H9 (cell line): Measurements from ENCODE around the gene NUP210L. TPM values are rescaled to one million over a fixed set of nuclear protein-coding genes. Genes with fewer than 3 reads are reported as not detected.
A peak's percentile ranks its signal among the peaks of the same experiment; 100 is the strongest.

ENCODE experiments used
- DNase-seq: peaks from one replicate; pipeline ENCODE4 v3.0.0-alpha.2; 2017
- H2AFZ ChIP-seq: one replicate; pipeline ENCODE4 v1.6.1; 2013; ENCODE audit warnings: mild to moderate bottlenecking, low read length, control low read depth, moderate library complexity
- H2AK5ac ChIP-seq: 2 replicates; pipeline ENCODE4 v1.6.1; 2013; ENCODE audit warnings: low read length, control low read depth, mixed read lengths; ENCODE audit not compliant: insufficient read length
- H2BK120ac ChIP-seq: one replicate; pipeline ENCODE4 v1.6.1; 2013; ENCODE audit warnings: low read depth, mild to moderate bottlenecking, low read length, control low read depth, inconsistent platforms; ENCODE audit not compliant: poor library complexity, severe bottlenecking
- H2BK12ac ChIP-seq: 2 replicates; pipeline ENCODE4 v1.6.1; 2013; ENCODE audit warnings: low read length, control low read depth, mixed read lengths, low read depth; ENCODE audit not compliant: insufficient read length
- H2BK15ac ChIP-seq: 2 replicates; pipeline ENCODE4 v1.6.1; 2013; ENCODE audit warnings: low read depth, low read length, control low read depth
- H2BK20ac ChIP-seq: one replicate; pipeline ENCODE4 v1.6.1; 2013; ENCODE audit warnings: low read depth, mild to moderate bottlenecking, low read length, control low read depth, inconsistent platforms; ENCODE audit not compliant: poor library complexity, severe bottlenecking
- H2BK5ac ChIP-seq: 2 replicates; pipeline ENCODE4 v1.6.1; 2013; ENCODE audit warnings: low read length, control low read depth, mixed read lengths; ENCODE audit not compliant: insufficient read length
- H3K14ac ChIP-seq: 2 replicates; pipeline ENCODE4 v1.6.1; 2013; ENCODE audit warnings: low read length, control low read depth; ENCODE audit not compliant: insufficient read depth
- H3K18ac ChIP-seq: 2 replicates; pipeline ENCODE4 v1.6.1; 2013; ENCODE audit warnings: low read depth, mild to moderate bottlenecking, mixed read lengths, low read length, control low read depth; ENCODE audit not compliant: insufficient read length
- H3K23ac ChIP-seq: 2 replicates; pipeline ENCODE4 v1.6.1; 2013; ENCODE audit warnings: low read length, control low read depth, mixed read lengths, low read depth; ENCODE audit not compliant: insufficient read length
- H3K23me2 ChIP-seq: 2 replicates; pipeline ENCODE4 v1.6.1; 2013; ENCODE audit warnings: low read depth, mild to moderate bottlenecking, mixed read lengths, low read length, control low read depth; ENCODE audit not compliant: insufficient read length, poor library complexity, severe bottlenecking
- H3K27ac ChIP-seq: 2 replicates; pipeline ENCODE4 v1.5.1; 2013; ENCODE audit warnings: low read length, control low read depth, mixed read lengths, low read depth; ENCODE audit not compliant: insufficient read length
- H3K27me3 ChIP-seq: 2 replicates; pipeline ENCODE4 v1.6.1; 2013; ENCODE audit warnings: low read length, control low read depth, inconsistent platforms; ENCODE audit not compliant: insufficient read depth
- H3K4ac ChIP-seq: 2 replicates; pipeline ENCODE4 v1.6.1; 2013; ENCODE audit warnings: low read depth, mild to moderate bottlenecking, control low read depth, inconsistent platforms, low read length, moderate library complexity
- H3K4me1 ChIP-seq: 2 replicates; pipeline ENCODE4 v1.6.1; 2013; ENCODE audit warnings: low read length, control low read depth, inconsistent platforms; ENCODE audit not compliant: insufficient read depth
- H3K4me2 ChIP-seq: 2 replicates; pipeline ENCODE4 v1.6.1; 2013; ENCODE audit warnings: low read length, control low read depth, mixed read lengths; ENCODE audit not compliant: insufficient read length, insufficient read depth
- H3K56ac ChIP-seq: 2 replicates; pipeline ENCODE4 v1.6.1; 2013; ENCODE audit warnings: low read depth, mild to moderate bottlenecking, mixed read lengths, low read length, control low read depth; ENCODE audit not compliant: insufficient read length
- H3K79me1 ChIP-seq: 2 replicates; pipeline ENCODE4 v1.6.1; 2013; ENCODE audit warnings: low read depth, mild to moderate bottlenecking, moderate library complexity, low read length, control low read depth, inconsistent platforms; ENCODE audit not compliant: insufficient read depth, poor library complexity, severe bottlenecking
- H3K79me2 ChIP-seq: 2 replicates; pipeline ENCODE4 v1.6.1; 2013; ENCODE audit warnings: low read length, control low read depth, inconsistent platforms; ENCODE audit not compliant: insufficient read depth
- H3K9ac ChIP-seq: 2 replicates; pipeline ENCODE4 v1.6.1; 2013; ENCODE audit warnings: low read length, control low read depth, mixed read lengths; ENCODE audit not compliant: insufficient read length; ENCODE audit errors: extremely low read depth
- H3K9me3 ChIP-seq: one replicate; pipeline ENCODE4 v1.6.1; 2013; ENCODE audit warnings: low read depth, low read length, inconsistent platforms; ENCODE audit not compliant: control insufficient read depth
- H3T11ph ChIP-seq: one replicate; pipeline ENCODE4 v1.6.1; 2013; ENCODE audit warnings: mild to moderate bottlenecking, low read length, control low read depth, inconsistent platforms
- H4K20me1 ChIP-seq: one replicate; pipeline ENCODE4 v1.6.1; 2013; ENCODE audit not compliant: control insufficient read depth, insufficient read length, insufficient read depth
- H4K5ac ChIP-seq: 2 replicates; pipeline ENCODE4 v1.6.1; 2013; ENCODE audit warnings: low read depth, mild to moderate bottlenecking, mixed read lengths, low read length, control low read depth; ENCODE audit not compliant: insufficient read length
- H4K8ac ChIP-seq: replicated peaks from 2 replicates; pipeline ENCODE4 v1.6.1; 2013; ENCODE audit warnings: low read length, control low read depth, mixed read lengths, low read depth; ENCODE audit not compliant: insufficient read length
- H4K91ac ChIP-seq: 2 replicates; pipeline ENCODE4 v1.6.1; 2013; ENCODE audit warnings: low read depth, mild to moderate bottlenecking, moderate library complexity, mixed read lengths, low read length, control low read depth; ENCODE audit not compliant: insufficient read length
- H3K27ac Mint-ChIP-seq, 3 experiments: 2 replicates in 2 of 3; 3 replicates in 1 of 3; pipeline ENCODE4 v1.8.0; 2020 to 2021; ENCODE audit warnings: mixed read lengths in 3 of 3, mild to moderate bottlenecking in 1 of 3, moderate library complexity in 1 of 3
- H3K27me3 Mint-ChIP-seq: 2 replicates; pipeline ENCODE4 v1.8.0; 2021; ENCODE audit warnings: low read depth, mild to moderate bottlenecking, moderate library complexity, mixed read lengths
- H3K36me3 Mint-ChIP-seq, 3 experiments: 2 replicates in 2 of 3; 3 replicates in 1 of 3; pipeline ENCODE4 v1.8.0; 2020 to 2021; ENCODE audit warnings: low read depth in 3 of 3, mixed read lengths in 3 of 3; ENCODE audit not compliant: insufficient read depth in 1 of 3
- H3K4me1 Mint-ChIP-seq, 2 experiments: 2 replicates each; pipeline ENCODE4 v1.8.0; 2020; ENCODE audit warnings: mixed read lengths in 2 of 2
- H3K4me3 Mint-ChIP-seq, 2 experiments: 2 replicates in 1 of 2; 3 replicates in 1 of 2; pipeline ENCODE4 v1.8.0; 2020 to 2021; ENCODE audit warnings: mild to moderate bottlenecking in 2 of 2, mixed read lengths in 2 of 2, moderate library complexity in 1 of 2
- H3K9me3 Mint-ChIP-seq, 2 experiments: 2 replicates in 1 of 2; 3 replicates in 1 of 2; pipeline ENCODE4 v1.8.0; 2020; ENCODE audit warnings: mild to moderate bottlenecking in 2 of 2, mixed read lengths in 2 of 2, moderate library complexity in 1 of 2
- CTCF ChIP-seq: fragments of 200-600 bp; sonication (generic); conservative IDR thresholded peaks from 3 replicates; pipeline ENCODE4 v1.8.0; 2021; ENCODE audit warnings: antibody characterized with exemption, mild to moderate bottlenecking
- WGBS: extraction: QIAGEN DNeasy Blood & Tissue Kit; methylation state at CpG from one replicate; pipeline ENCODE4 v1.1.7; 2013; ENCODE audit warnings: missing lambda C conversion rate, low lambda C conversion rate, mixed read lengths; ENCODE audit not compliant: insufficient read length; ENCODE audit errors: extremely low coverage; 5-methylcytosine and 5-hydroxymethylcytosine counted together
- total RNA-seq: library from RNA; stranded (reverse); gene quantifications from 2 replicates; pipeline ENCODE4 v1.2.1, GENCODE V29; 2021

Gene NUP210L
- total RNA-seq, 1 experiment from 2014 or later = 0.04 TPM

GRCh38 chr1:154199563-154199879 is 44.6 kb upstream of the NUP210L start:
- H3K4me3 Mint-ChIP-seq = no peak overlapping the region

More at GRCh38 chr1:154199563-154199879, 44.6 kb upstream of the NUP210L start:
- Histone ChIP-seq H2AFZ (peak overlapping the region; percentile 18), H3K23me2 (no peaks in the 10 kb centered on the region), H3K23ac (no peak overlapping the region), H3K79me1 (no peaks in the 10 kb centered on the region), H3K4me2 (peak overlapping the region; percentile 7), H3K14ac (no peak overlapping the region), H2AK5ac (no peak overlapping the region), H3K56ac (no peak overlapping the region), H2BK5ac (no peak overlapping the region), H2BK120ac (no peak overlapping the region), H3K18ac (no peak overlapping the region), H4K20me1 (no peaks in the 10 kb centered on the region), H3K4me1 (peaks cover 2% of the 10 kb centered on the region; the same call in 1 of the 2 replicates), H2BK20ac (no peak overlapping the region), H4K5ac (no peak overlapping the region), H4K91ac (no peak overlapping the region), H3K27me3 (no peaks in the 10 kb centered on the region; the same call in 1 of the 2 replicates), H3K4ac (no peak overlapping the region), H2BK15ac (no peak overlapping the region), H4K8ac (no peak overlapping the region), H3K27ac (no peak overlapping the region), H3K9me3 (no peaks in the 10 kb centered on the region), H3T11ph (no peak overlapping the region), H3K9ac (no peak overlapping the region), H2BK12ac (no peak overlapping the region), H3K79me2 (no peaks in the 10 kb centered on the region)
- no peak for TF ChIP-seq CTCF
- Mint-ChIP-seq H3K27me3 (no peaks in the 10 kb centered on the region), H3K9me3 (no peaks in the 10 kb centered on the region), H3K4me1 (peaks cover 4% of the 10 kb centered on the region in 2 experiments; a peak in 3 of 4 replicates), H3K36me3 (no peaks in the 10 kb centered on the region), H3K27ac (no peak overlapping the region)
- WGBS = no CpG with 5 or more reads among the region's 3 CpGs
- no peak for DNase-seq
